Subcutaneous adipose tissue (tissue), 4 donors: Measurements from ENCODE around the gene C2orf80. TPM values are rescaled to one million over a fixed set of nuclear protein-coding genes. Genes with fewer than 3 reads are reported as not detected.

Experiments
- total RNA-seq, 4 donors: library from RNA; depleted of rRNA; stranded (reverse); fragments of >200 nt; gene quantifications; one replicate each; pipeline ENCODE4 v1.1.0, GENCODE V29; 2016
- TF ChIP-seq, protein P1 (sequence below): fragments of 450-650 bp; IDR thresholded peaks from one replicate; pipeline ENCODE4 v1.5.1; 2016; ENCODE audit warnings: low read depth, mild to moderate bottlenecking, control low read depth, antibody characterized with exemption, moderate library complexity

The C2orf80 gene
- total RNA-seq, 4 donors from 2014 or later: not detected

DNA sequence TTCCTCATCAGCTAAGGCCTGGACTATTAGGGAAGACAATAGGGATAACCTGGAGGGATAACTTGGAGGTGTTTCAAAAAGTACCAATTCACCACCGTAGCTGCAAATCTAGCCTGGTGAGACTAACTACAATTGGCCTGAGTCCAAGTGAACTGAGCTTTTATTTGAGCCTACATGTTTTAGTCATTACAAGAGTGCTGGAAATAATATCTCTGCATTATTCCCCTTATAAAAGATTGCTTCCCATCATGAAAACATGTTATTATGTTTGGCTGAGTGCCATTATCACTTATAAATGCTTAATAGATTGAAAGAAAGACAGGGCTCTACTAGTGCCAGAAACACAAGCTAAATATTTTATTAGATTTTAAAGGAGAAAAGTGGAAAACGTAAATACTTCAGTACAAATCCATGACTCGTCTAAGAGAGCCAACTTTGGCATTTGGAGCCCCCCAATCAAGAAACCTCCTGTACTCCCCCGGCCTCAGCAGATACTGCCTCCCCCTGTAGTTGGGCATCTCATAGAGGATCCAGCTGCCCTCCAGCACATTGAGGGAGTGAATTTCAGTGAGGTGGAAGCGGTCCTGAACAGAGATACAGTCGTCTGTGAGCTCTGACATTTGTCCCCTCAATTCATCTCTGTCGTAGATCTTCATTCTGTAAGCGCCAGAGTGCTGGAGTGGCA lies 47.4 kb downstream of the C2orf80 start:
- TF ChIP-seq, protein P1, sequence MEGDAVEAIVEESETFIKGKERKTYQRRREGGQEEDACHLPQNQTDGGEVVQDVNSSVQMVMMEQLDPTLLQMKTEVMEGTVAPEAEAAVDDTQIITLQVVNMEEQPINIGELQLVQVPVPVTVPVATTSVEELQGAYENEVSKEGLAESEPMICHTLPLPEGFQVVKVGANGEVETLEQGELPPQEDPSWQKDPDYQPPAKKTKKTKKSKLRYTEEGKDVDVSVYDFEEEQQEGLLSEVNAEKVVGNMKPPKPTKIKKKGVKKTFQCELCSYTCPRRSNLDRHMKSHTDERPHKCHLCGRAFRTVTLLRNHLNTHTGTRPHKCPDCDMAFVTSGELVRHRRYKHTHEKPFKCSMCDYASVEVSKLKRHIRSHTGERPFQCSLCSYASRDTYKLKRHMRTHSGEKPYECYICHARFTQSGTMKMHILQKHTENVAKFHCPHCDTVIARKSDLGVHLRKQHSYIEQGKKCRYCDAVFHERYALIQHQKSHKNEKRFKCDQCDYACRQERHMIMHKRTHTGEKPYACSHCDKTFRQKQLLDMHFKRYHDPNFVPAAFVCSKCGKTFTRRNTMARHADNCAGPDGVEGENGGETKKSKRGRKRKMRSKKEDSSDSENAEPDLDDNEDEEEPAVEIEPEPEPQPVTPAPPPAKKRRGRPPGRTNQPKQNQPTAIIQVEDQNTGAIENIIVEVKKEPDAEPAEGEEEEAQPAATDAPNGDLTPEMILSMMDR: no peak

- TF ChIP-seq, protein P1: no peak
Measured at GRCh38 chr2:208139447-208139846, 50.4 kb downstream of the C2orf80 start.

DNA sequence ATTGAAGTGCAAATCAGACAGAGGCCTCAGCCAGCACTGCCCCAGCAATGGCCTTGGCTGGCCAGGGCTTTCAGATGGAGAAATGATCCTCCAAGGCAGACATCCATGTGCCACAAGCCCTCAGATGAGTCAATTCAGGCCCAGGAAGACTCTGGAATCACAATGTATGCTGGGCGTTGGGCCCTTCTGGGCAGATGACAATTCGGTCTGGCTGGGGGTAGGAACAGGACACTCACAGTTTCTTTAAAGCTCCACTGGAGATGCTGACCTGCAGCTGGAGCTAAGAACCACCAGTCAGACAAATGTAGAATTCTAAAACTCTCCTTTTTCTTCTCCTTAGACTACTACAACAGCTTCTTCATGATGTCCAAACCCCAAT lies 53.1 kb downstream of the C2orf80 start:
- TF ChIP-seq, protein P1: no peak

GRCh38 chr2:208135794-208136715 lies 53.8 kb downstream of the C2orf80 start:
- TF ChIP-seq, protein P1: no peak

DNA sequence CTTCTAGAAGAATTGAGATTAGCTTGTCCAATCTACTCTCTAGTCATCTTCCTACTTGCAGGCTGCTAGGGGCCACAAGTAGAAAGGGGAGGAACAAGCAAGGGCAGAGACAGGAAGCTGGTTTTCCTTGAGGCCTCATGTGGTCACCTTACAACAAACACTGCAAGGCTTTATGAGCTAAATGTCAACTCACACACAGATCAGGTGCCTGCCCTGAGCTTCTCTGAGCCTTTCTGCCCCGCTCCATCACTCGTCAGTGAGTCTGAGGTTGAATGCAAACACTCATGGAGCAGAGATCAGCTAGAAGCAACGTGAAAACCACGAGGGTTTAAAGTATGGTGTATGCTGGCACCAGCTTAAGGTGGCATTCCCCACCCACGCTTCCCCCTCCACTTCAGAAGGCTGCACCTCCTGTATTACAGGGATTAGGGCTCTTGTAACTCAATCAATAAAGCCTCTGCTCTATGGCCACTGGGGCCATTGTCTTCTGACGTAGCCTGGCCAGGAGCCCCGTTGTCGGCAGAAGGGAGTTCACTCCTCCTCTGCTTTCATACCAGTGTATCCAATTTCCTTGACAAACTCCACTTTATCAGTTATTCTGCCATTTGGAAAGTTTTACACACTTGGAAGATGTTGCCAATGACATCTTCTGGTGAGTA lies 54.8 kb downstream of the C2orf80 start:
- TF ChIP-seq, protein P1: no peak

DNA sequence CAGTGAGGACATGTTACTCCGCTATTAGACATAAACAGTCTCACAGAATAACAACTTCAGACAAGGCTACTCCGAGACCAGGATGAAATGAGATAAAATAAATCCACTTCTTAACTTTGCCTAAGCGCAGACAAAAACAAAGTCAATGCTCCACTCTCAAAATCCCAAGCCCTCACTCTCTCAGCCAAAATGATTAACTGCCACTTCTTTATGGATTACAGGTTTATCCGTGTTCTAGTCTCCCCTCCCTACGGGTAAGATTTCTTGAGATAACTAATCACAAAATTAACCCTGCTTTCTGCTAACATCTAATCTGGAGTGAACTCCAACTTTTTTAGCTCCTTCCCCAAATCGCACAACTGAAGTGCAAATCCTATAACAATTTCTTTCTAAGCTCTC lies 59.1 kb downstream of the C2orf80 start:
- TF ChIP-seq, protein P1: no peak
